HG03439 (cell line): ENCODE data around the gene SNAPC4.
"Not testable (repeated sequence)": the region's sequence is repeated elsewhere in the genome, so short reads cannot be mapped to it uniquely, and the experiment has no call there.

Source experiments
- ATAC-seq: cut with Tn5 transposase; IDR thresholded peaks from one replicate; pipeline ENCODE4 v1.9.1; 2021; ENCODE audit warnings: mild to moderate bottlenecking, moderate library complexity; ENCODE audit not compliant: unreplicated experiment

Gene SNAPC4

GRCh38 chr9:136359774-136360718, 39.9 kb downstream of the SNAPC4 start:
- no peak for ATAC-seq

- ATAC-seq: no peak
Observed at GRCh38 chr9:136358888-136359287, 41.1 kb downstream of the SNAPC4 start.

GRCh38 chr9:136358016-136358415, 42.0 kb downstream of the SNAPC4 start:
- no peak for ATAC-seq

- ATAC-seq: no peak
Observed at GRCh38 chr9:136357202-136357725, 42.7 kb downstream of the SNAPC4 start.

GRCh38 chr9:136355616-136356557, 44.1 kb downstream of the SNAPC4 start:
- no peak for ATAC-seq

GRCh38 chr9:136354592-136355085, 45.3 kb downstream of the SNAPC4 start:
- no peak for ATAC-seq

- no peak for ATAC-seq
Observed at GRCh38 chr9:136353757-136354488, 46.0 kb downstream of the SNAPC4 start.

- no peak for ATAC-seq
Observed at GRCh38 chr9:136353088-136353487, 46.9 kb downstream of the SNAPC4 start.

- no peak for ATAC-seq
Observed at GRCh38 chr9:136352682-136353081, 47.3 kb downstream of the SNAPC4 start.

GRCh38 chr9:136351868-136352267, 48.1 kb downstream of the SNAPC4 start:
- ATAC-seq: not testable (repeated sequence)

- ATAC-seq: no peak
Observed at GRCh38 chr9:136351252-136351800, 48.6 kb downstream of the SNAPC4 start.
